HepG2 (cell line): ENCODE results near the gene POMP. TPM values are rescaled to one million over a fixed set of nuclear protein-coding genes. Genes with fewer than 3 reads are reported as not detected.

Experiments
- BORCS8-MEF2B ChIP-seq: sonication (generic); formaldehyde crosslinking; IDR thresholded peaks from 2 replicates; pipeline ENCODE4 v1.8.0; 2022; ENCODE audit warnings: mild to moderate bottlenecking, missing genetic modification reagents
- HDAC1 ChIP-seq: sonication (generic); formaldehyde crosslinking; IDR thresholded peaks from 2 replicates; pipeline ENCODE4 v1.5.1; 2020; ENCODE audit warnings: mild to moderate bottlenecking, missing genetic modification reagents
- IRF1 ChIP-seq: sonication (generic); formaldehyde crosslinking; IDR thresholded peaks from 2 replicates; pipeline ENCODE4 v1.4.0; 2020; ENCODE audit warnings: low read depth, mild to moderate bottlenecking, missing genetic modification reagents
- MIXL1 ChIP-seq: IDR thresholded peaks from 2 replicates; pipeline ENCODE4 v1.6.1; 2016
- MZF1 ChIP-seq: sonication (generic); formaldehyde crosslinking; IDR thresholded peaks from 2 replicates; pipeline ENCODE4 v1.8.1; 2023; ENCODE audit warnings: mild to moderate bottlenecking, missing genetic modification reagents, borderline replicate concordance
- NFKBIZ ChIP-seq: IDR thresholded peaks from 2 replicates; pipeline ENCODE4 v1.6.1; 2018; ENCODE audit warnings: missing genetic modification reagents, missing compliant biosample characterization
- YY1 ChIP-seq: IDR thresholded peaks from 2 replicates; pipeline ENCODE4 v1.6.1; 2011; ENCODE audit warnings: low read length, low read depth, moderate library complexity, mild to moderate bottlenecking; ENCODE audit not compliant: insufficient read depth, insufficient replicate concordance
- ZBTB44 ChIP-seq: sonication (generic); formaldehyde crosslinking; IDR thresholded peaks from 2 replicates; pipeline ENCODE4 v1.4.0; 2020; ENCODE audit warnings: missing genetic modification reagents
- ZFP91 ChIP-seq: sonication (generic); formaldehyde crosslinking; IDR thresholded peaks from 2 replicates; pipeline ENCODE4 v1.9.0; 2022; ENCODE audit warnings: missing genetic modification reagents, mild to moderate bottlenecking, borderline replicate concordance
- ZNF18 ChIP-seq: sonication (generic); formaldehyde crosslinking; IDR thresholded peaks from 2 replicates; pipeline ENCODE4 v1.8.0; 2022; ENCODE audit warnings: mild to moderate bottlenecking, missing genetic modification reagents; ENCODE audit not compliant: insufficient replicate concordance
- ZNF275 ChIP-seq: sonication (generic); formaldehyde crosslinking; IDR thresholded peaks from 2 replicates; pipeline ENCODE4 v1.8.0; 2022; ENCODE audit warnings: missing genetic modification reagents, mild to moderate bottlenecking, inconsistent platforms, borderline replicate concordance
- ZNF280D ChIP-seq: sonication (generic); formaldehyde crosslinking; IDR thresholded peaks from 2 replicates; pipeline ENCODE4 v1.5.1; 2020; ENCODE audit warnings: mild to moderate bottlenecking, missing genetic modification reagents
- ZNF337 ChIP-seq: sonication (generic); formaldehyde crosslinking; IDR thresholded peaks from 2 replicates; pipeline ENCODE4 v1.5.1; 2020; ENCODE audit warnings: missing genetic modification reagents, low read depth, mild to moderate bottlenecking, borderline replicate concordance
- ZNF513 ChIP-seq: sonication (generic); formaldehyde crosslinking; conservative IDR thresholded peaks from 2 replicates; pipeline ENCODE4 v1.5.0; 2020; ENCODE audit warnings: missing genetic modification reagents
- ZNF652 ChIP-seq: IDR thresholded peaks from 2 replicates; pipeline ENCODE4 v1.6.1; 2016; ENCODE audit warnings: low read depth, borderline replicate concordance
- polyA plus RNA-seq, 8 experiments: library from polyadenylated mRNA; depleted of rRNA in 3 of 8; stranded (reverse) in 7 of 8; unstranded in 1 of 8; fragments of >200 nt; fragmentation: Illumina TruSeq in 4 of 8; extraction: Trizol in 4 of 8; gene quantifications; 2 replicates each; pipeline versions ENCODE4 v1.2.1 to v1.2.3, GENCODE V29; 2011 to 2016; ENCODE audit warnings: low read depth in 4 of 8, missing spikeins in 1 of 8, mixed read lengths in 1 of 8; ENCODE audit not compliant: insufficient read depth in 1 of 8
- total RNA-seq, 5 experiments: library from RNA; depleted of rRNA; stranded (reverse); fragments of >200 nt; fragmentation: Illumina TruSeq; extraction: Trizol; gene quantifications; 2 replicates each; pipeline ENCODE4 v1.2.3, GENCODE V29; 2016; ENCODE audit warnings: low read depth in 1 of 5

Gene POMP
- total and polyA plus RNA-seq, 2 of the 13 experiments (the other 11 are each of a cell fraction or from before 2014, with no cell fraction given) = 30.6 to 118 TPM

- TF ChIP-seq ZFP91 (CRISPR knock-in tag) = peak; percentile 77
- TF ChIP-seq MIXL1 = no peak
- TF ChIP-seq MZF1 (CRISPR knock-in tag) = no peak
- TF ChIP-seq ZNF18 (CRISPR knock-in tag) = peak; percentile 65
- no peak for TF ChIP-seq IRF1 (CRISPR knock-in tag)
- peak; percentile 45; the same call in 1 of the 2 replicates for TF ChIP-seq ZNF280D (CRISPR knock-in tag)
- TF ChIP-seq ZNF652 = no peak
- peak; percentile 60 for TF ChIP-seq YY1
- no peak for TF ChIP-seq ZNF513
- TF ChIP-seq BORCS8-MEF2B (CRISPR knock-in tag) = peak; percentile 75; the same call in 1 of the 2 replicates
- TF ChIP-seq ZNF337 (CRISPR knock-in tag) = 0 out of 2 replicates have a peak, but pooled peaks have one; percentile 48
- no peak for TF ChIP-seq ZBTB44 (CRISPR knock-in tag)
- TF ChIP-seq ZNF275 (CRISPR knock-in tag) = no peak
- peak; percentile 96 for TF ChIP-seq HDAC1 (CRISPR knock-in tag)
- no peak; the same call in 1 of the 2 replicates for TF ChIP-seq NFKBIZ
Observed at GRCh38 chr13:28658796-28659620, at the start of gene POMP (continued).
